Erythroblast (primary cell): ENCODE data around the gene GNG7.

Source experiments
- GATA1 ChIP-seq: IDR thresholded peaks from 2 replicates; pipeline ENCODE4 v1.6.1; 2011; ENCODE audit warnings: low read depth, mild to moderate bottlenecking, control low read depth, low read length, moderate library complexity
- POLR2A ChIP-seq: IDR thresholded peaks from 2 replicates; pipeline ENCODE4 v1.6.1; 2011; ENCODE audit warnings: mild to moderate bottlenecking, low read length

DNA sequence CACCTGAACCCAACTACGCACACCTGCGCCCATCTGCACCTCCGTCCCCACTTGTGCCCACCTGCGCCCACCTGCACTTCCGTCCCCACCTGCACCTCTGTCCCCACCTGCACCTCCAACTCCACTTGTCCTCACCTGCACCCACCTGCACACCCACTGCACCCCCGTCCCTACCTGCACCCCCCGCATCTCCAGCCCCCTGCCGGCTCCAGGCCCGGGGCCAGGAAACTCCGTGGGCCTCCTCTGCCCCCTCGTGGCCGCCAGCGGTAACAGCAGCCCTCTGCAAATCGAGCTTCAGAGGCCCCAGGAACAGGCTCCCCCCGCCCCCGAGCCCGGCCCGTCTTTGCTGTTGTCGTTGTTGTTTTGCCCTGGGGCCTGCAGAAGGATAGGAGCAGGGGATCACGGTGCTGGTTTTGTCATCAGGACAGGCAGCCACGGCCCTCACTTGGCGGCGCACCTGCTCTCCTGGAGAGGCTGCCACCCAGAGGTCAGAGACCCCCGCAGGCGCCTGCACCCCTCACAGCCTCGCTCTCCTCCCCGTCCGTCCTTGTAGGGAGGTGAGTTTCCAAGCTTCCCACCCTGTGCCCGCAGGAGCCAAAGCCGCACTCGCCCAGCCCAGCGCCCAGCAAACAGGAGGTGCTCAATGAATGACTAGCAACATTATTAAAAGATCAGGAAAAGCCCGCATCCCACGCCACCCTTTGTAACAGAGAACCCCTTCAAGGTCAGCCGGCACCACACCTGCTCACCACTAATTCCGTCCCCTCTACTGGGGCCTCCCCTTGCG is 65.4 kb downstream of the GNG7 start:
- TF ChIP-seq POLR2A = no peak
- TF ChIP-seq GATA1 = no peak
